ENCODE results near the gene CCDC137.
A peak's percentile ranks its signal among the peaks of the same experiment; 100 is the strongest.

The CCDC137 gene

GRCh38 chr17:81648013-81648706 is 18.4 kb upstream of the CCDC137 start:
- DNase-seq = no peak
- in situ Hi-C loops (cut with MboI; ENCODE audit: low pct_unique_long_range_greater_than_20kb, low sequenced_read_pairs) = no loop called here

- in situ Hi-C loops (cut with MboI; ENCODE audit: low pct_unique_long_range_greater_than_20kb, low sequenced_read_pairs) = no loop called here
- no peak for DNase-seq
Measured at GRCh38 chr17:81648707-81649085, 17.8 kb upstream of the CCDC137 start.

GRCh38 chr17:81650951-81651350 is 15.6 kb upstream of the CCDC137 start:
- in situ Hi-C loops (cut with MboI; ENCODE audit: low pct_unique_long_range_greater_than_20kb, low sequenced_read_pairs) = no loop called here
- no peak for DNase-seq

- in situ Hi-C loops (cut with MboI; ENCODE audit: low pct_unique_long_range_greater_than_20kb, low sequenced_read_pairs) = no loop called here
- DNase-seq = no peak
Measured at GRCh38 chr17:81651692-81652091, 14.8 kb upstream of the CCDC137 start.

- in situ Hi-C loops (cut with MboI; ENCODE audit: low pct_unique_long_range_greater_than_20kb, low sequenced_read_pairs) = no loop called here
- no peak for DNase-seq
Measured at GRCh38 chr17:81652906-81653771, 13.4 kb upstream of the CCDC137 start.

- no peak for DNase-seq
- in situ Hi-C loops (cut with MboI; ENCODE audit: low pct_unique_long_range_greater_than_20kb, low sequenced_read_pairs) = no loop called here
Measured at GRCh38 chr17:81655378-81656117, 11.0 kb upstream of the CCDC137 start.

GRCh38 chr17:81656118-81656743 is 10.3 kb upstream of the CCDC137 start, which contains the start of gene PDE6G:
PDE6G (minus strand) TSS chr17:81656542; CDS start chr17:81653305, 3,237 bp downstream.
- in situ Hi-C loops (cut with MboI; ENCODE audit: low pct_unique_long_range_greater_than_20kb, low sequenced_read_pairs) = no loop called here
- no peak for DNase-seq

GRCh38 chr17:81656835-81657234 is 9.7 kb upstream of the CCDC137 start:
- in situ Hi-C loops (cut with MboI; ENCODE audit: low pct_unique_long_range_greater_than_20kb, low sequenced_read_pairs) = no loop called here
- peak; percentile 28 for DNase-seq

GRCh38 chr17:81659038-81659437 is 7.5 kb upstream of the CCDC137 start:
- no peak for DNase-seq
- in situ Hi-C loops (cut with MboI; ENCODE audit: low pct_unique_long_range_greater_than_20kb, low sequenced_read_pairs) = no loop called here

GRCh38 chr17:81660441-81660840 is 6.1 kb upstream of the CCDC137 start:
- in situ Hi-C loops (cut with MboI; ENCODE audit: low pct_unique_long_range_greater_than_20kb, low sequenced_read_pairs) = no loop called here

GRCh38 chr17:81662002-81662401 is 4.5 kb upstream of the CCDC137 start:
- in situ Hi-C loops (cut with MboI; ENCODE audit: low pct_unique_long_range_greater_than_20kb, low sequenced_read_pairs) = no loop called here
- DNase-seq = no peak

More at GRCh38 chr17:81660441-81660840, 6.1 kb upstream of the CCDC137 start:
- no peak for DNase-seq

GRCh38 chr17:81664051-81664470 is 2.5 kb upstream of the CCDC137 start:
- DNase-seq = no peak
- in situ Hi-C loops (cut with MboI; ENCODE audit: low pct_unique_long_range_greater_than_20kb, low sequenced_read_pairs) = no loop called here

- DNase-seq = peak; percentile 39
- in situ Hi-C loops (cut with MboI; ENCODE audit: low pct_unique_long_range_greater_than_20kb, low sequenced_read_pairs) = no loop called here
Measured at GRCh38 chr17:81665205-81666091, 1.1 kb upstream of the CCDC137 start.

GRCh38 chr17:81666092-81666341 is 520 bp upstream of the CCDC137 start:
- DNase-seq = no peak
- in situ Hi-C loops (cut with MboI; ENCODE audit: low pct_unique_long_range_greater_than_20kb, low sequenced_read_pairs) = no loop called here

GRCh38 chr17:81667754-81668153 is 1.2 kb downstream of the CCDC137 start:
- DNase-seq = peak; percentile 62
- in situ Hi-C loops (cut with MboI; ENCODE audit: low pct_unique_long_range_greater_than_20kb, low sequenced_read_pairs) = no loop called here

- no peak for DNase-seq
- in situ Hi-C loops (cut with MboI; ENCODE audit: low pct_unique_long_range_greater_than_20kb, low sequenced_read_pairs) = no loop called here
Measured at GRCh38 chr17:81672504-81672903, 6.0 kb downstream of the CCDC137 start.

- no peak for DNase-seq
Measured at GRCh38 chr17:81672954-81673353, 6.4 kb downstream of the CCDC137 start.

GRCh38 chr17:81673561-81674258 is 7.2 kb downstream of the CCDC137 start:
- DNase-seq = no peak
- in situ Hi-C loops (cut with MboI; ENCODE audit: low pct_unique_long_range_greater_than_20kb, low sequenced_read_pairs) = no loop called here

More at GRCh38 chr17:81672954-81673353, 6.4 kb downstream of the CCDC137 start:
- in situ Hi-C loops (cut with MboI; ENCODE audit: low pct_unique_long_range_greater_than_20kb, low sequenced_read_pairs) = no loop called here
